Neural crest cell (in vitro differentiated cells): ENCODE measurements around the gene STRA6. TPM values are rescaled to one million over a fixed set of nuclear protein-coding genes. Genes with fewer than 3 reads are reported as not detected.

Experiments used
- DNase-seq: peaks from one replicate; pipeline ENCODE4 v3.0.0; 2021; ENCODE audit warnings: low read depth, mixed read lengths, low spot score
- H3K27ac Mint-ChIP-seq: one replicate; pipeline ENCODE4 v1.8.0; 2021; ENCODE audit warnings: mild to moderate bottlenecking, mixed read lengths; ENCODE audit not compliant: unreplicated experiment
- H3K27me3 Mint-ChIP-seq: 2 replicates; pipeline ENCODE4 v1.8.0; 2021; ENCODE audit warnings: low read depth, mild to moderate bottlenecking, mixed read lengths
- H3K36me3 Mint-ChIP-seq: 2 replicates; pipeline ENCODE4 v1.8.0; 2021; ENCODE audit warnings: low read depth, mild to moderate bottlenecking, mixed read lengths
- H3K4me1 Mint-ChIP-seq: 2 replicates; pipeline ENCODE4 v1.8.0; 2021; ENCODE audit warnings: mixed read lengths
- H3K4me3 Mint-ChIP-seq: one replicate; pipeline ENCODE4 v1.8.0; 2021; ENCODE audit warnings: mild to moderate bottlenecking, mixed read lengths
- H3K9me3 Mint-ChIP-seq: 2 replicates; pipeline ENCODE4 v1.8.0; 2021; ENCODE audit warnings: mixed read lengths
- CTCF ChIP-seq: fragments of 200-600 bp; sonication (generic); conservative IDR thresholded peaks from 2 replicates; pipeline ENCODE4 v1.5.0; 2021; ENCODE audit warnings: antibody characterized with exemption, mild to moderate bottlenecking
- total RNA-seq: library from RNA; stranded (reverse); gene quantifications from 2 replicates; pipeline ENCODE4 v1.2.1, GENCODE V29; 2021

The STRA6 gene
- total RNA-seq, 1 donor from 2014 or later, result 138 TPM

- no peak for TF ChIP-seq CTCF
- H3K27me3 Mint-ChIP-seq, result peaks cover 18% of the 10 kb centered on the region
Measured at GRCh38 chr15:74226761-74227540, 24.4 kb upstream of the STRA6 start.

DNA sequence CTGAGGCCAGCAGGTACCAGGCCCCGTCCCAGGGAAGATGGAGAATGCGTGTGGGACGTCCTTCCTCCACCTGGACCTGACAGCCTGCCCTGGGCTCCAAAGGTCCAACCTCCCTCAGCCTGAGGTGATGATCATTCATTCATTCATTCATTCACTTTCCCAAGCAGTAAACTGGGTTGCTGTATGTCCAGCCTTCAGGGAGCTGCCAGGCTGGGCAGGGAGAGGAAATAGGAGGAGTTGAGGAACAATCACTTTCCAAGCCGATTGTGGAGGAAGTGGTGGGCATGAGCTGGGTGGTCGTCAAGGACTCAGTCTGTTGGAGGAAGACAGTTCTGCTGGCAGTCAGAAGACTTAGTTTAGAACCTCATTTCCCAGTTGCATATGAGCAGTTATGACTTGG lies 23.3 kb upstream of the STRA6 start:
- no peaks in the 10 kb centered on the region for H3K9me3 Mint-ChIP-seq
- TF ChIP-seq CTCF, result no peak
- peaks cover 18% of the 10 kb centered on the region for H3K27me3 Mint-ChIP-seq
- no peak overlapping the region for H3K27ac Mint-ChIP-seq
- no peak overlapping the region for H3K4me3 Mint-ChIP-seq
- no peak for DNase-seq
- H3K4me1 Mint-ChIP-seq, result peaks cover 89% of the 10 kb centered on the region
- H3K36me3 Mint-ChIP-seq, result no peaks in the 10 kb centered on the region

More at GRCh38 chr15:74226761-74227540, 24.4 kb upstream of the STRA6 start:
- H3K36me3 Mint-ChIP-seq, result no peaks in the 10 kb centered on the region
- DNase-seq, result no peak
- H3K27ac Mint-ChIP-seq, result peak overlapping the region; percentile 27
- H3K4me3 Mint-ChIP-seq, result peak overlapping the region; percentile 64
- no peaks in the 10 kb centered on the region for H3K9me3 Mint-ChIP-seq
- peaks cover 86% of the 10 kb centered on the region for H3K4me1 Mint-ChIP-seq

DNA sequence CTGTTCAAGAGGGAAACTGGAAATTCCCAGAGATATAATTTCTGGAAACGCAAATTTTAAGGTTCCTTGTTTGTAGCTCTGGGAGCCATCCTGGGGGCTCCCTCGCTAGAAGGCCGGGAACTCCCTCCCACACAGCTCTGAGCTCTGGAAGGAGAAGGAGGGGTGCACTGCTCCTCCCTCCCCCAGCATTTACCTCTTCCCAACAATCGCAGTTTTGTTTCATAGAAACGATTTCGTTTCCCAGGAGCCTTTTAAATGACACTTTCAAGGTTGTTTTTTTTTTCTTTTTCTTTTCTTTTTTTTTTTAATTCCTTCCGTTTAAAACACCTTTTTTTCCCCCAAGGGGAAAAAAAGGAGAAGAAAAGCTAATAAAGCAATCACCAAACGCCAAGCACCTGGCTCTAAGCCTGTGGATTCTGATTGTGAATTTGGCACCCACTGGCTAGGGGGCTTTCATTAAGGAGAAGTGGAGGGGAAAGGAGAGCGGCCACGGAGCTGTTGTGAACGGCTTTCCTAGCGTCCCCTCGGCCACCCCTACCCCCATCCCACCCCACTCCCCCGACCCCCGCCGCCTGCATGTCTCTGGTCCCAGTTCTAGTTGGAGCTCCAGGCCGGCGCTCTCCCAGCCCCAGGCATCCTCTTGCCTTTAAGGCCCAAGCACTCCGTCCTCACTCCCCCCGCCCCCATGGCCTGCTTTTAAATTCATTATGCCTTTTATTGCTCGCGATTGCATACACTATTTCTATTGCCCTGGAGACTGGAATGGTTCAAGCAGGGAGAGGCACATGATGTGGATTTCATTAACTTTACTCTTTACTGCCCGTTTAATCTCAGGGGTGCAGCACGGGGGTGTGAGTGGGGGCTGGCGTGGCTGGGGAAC lies 19.9 kb upstream of the STRA6 start:
- DNase-seq, result no peak
- Mint-ChIP-seq H3K27me3 (peaks cover 18% of the 10 kb centered on the region), H3K4me1 (peaks cover 76% of the 10 kb centered on the region), H3K9me3 (no peaks in the 10 kb centered on the region), H3K4me3 (peak overlapping the region; percentile 80), H3K36me3 (no peaks in the 10 kb centered on the region), H3K27ac (peak overlapping the region; percentile 78)
- TF ChIP-seq CTCF, result no peak

GRCh38 chr15:74221399-74222239 lies 19.0 kb upstream of the STRA6 start:
- peaks cover 18% of the 10 kb centered on the region for H3K27me3 Mint-ChIP-seq
- DNase-seq, result no peak
- peak overlapping the region; percentile 84 for H3K27ac Mint-ChIP-seq
- peak overlapping the region; percentile 80 for H3K4me3 Mint-ChIP-seq
- peaks cover 74% of the 10 kb centered on the region for H3K4me1 Mint-ChIP-seq
- H3K9me3 Mint-ChIP-seq, result no peaks in the 10 kb centered on the region
- H3K36me3 Mint-ChIP-seq, result no peaks in the 10 kb centered on the region
- TF ChIP-seq CTCF, result no peak
